ENCODE measurements around the gene SH3TC1.
A peak's percentile ranks its signal among the peaks of the same experiment; 100 is the strongest.

Gene SH3TC1

GRCh38 chr4:8257854-8258253 lies 58.8 kb downstream of the SH3TC1 start:
- H3K4me3 ChIP-seq (ENCODE audit: low read length), result no peak overlapping the region
- no peak for DNase-seq (ENCODE audit: low read depth)
- no peak for TF ChIP-seq CTCF (IDR thresholded peaks at IDR 0.05; ENCODE audit: insufficient read depth, low read depth, low read length, missing control alignments)

- TF ChIP-seq CTCF (IDR thresholded peaks at IDR 0.05; ENCODE audit: insufficient read depth, low read depth, low read length, missing control alignments), result no peak
- H3K4me3 ChIP-seq (ENCODE audit: low read length), result no peak overlapping the region
- DNase-seq (ENCODE audit: low read depth), result no peak
These were observed 59.6 kb downstream of the SH3TC1 start for GRCh38 chr4:8258552-8259212.

GRCh38 chr4:8259743-8260430 lies 60.8 kb downstream of the SH3TC1 start:
- H3K4me3 ChIP-seq (ENCODE audit: low read length), result no peak overlapping the region
- DNase-seq (ENCODE audit: low read depth), result no peak
- no peak for TF ChIP-seq CTCF (IDR thresholded peaks at IDR 0.05; ENCODE audit: insufficient read depth, low read depth, low read length, missing control alignments)

GRCh38 chr4:8260656-8261111 lies 61.6 kb downstream of the SH3TC1 start:
- DNase-seq (ENCODE audit: low read depth), result peak; percentile 72
- H3K4me3 ChIP-seq (ENCODE audit: low read length), result no peak overlapping the region
- TF ChIP-seq CTCF (IDR thresholded peaks at IDR 0.05; ENCODE audit: insufficient read depth, low read depth, low read length, missing control alignments), result no peak

- no peak for TF ChIP-seq CTCF (IDR thresholded peaks at IDR 0.05; ENCODE audit: insufficient read depth, low read depth, low read length, missing control alignments)
- no peak for DNase-seq (ENCODE audit: low read depth)
- no peak overlapping the region for H3K4me3 ChIP-seq (ENCODE audit: low read length)
These were observed 62.9 kb downstream of the SH3TC1 start for GRCh38 chr4:8261851-8262535.

- no peak for TF ChIP-seq CTCF (IDR thresholded peaks at IDR 0.05; ENCODE audit: insufficient read depth, low read depth, low read length, missing control alignments)
- no peak for DNase-seq (ENCODE audit: low read depth)
- H3K4me3 ChIP-seq (ENCODE audit: low read length), result no peak overlapping the region
These were observed 63.7 kb downstream of the SH3TC1 start for GRCh38 chr4:8262637-8263322.

Data from epithelial cell of esophagus (primary cell).